CD4-positive, alpha-beta T cell (primary cell): ENCODE data around the gene AGMO. TPM values are rescaled to one million over a fixed set of nuclear protein-coding genes. Genes with fewer than 3 reads are reported as not detected.

Experiments
- ATAC-seq: fragments of 200-7000 bp; cut with Tn5 transposase; one replicate; pipeline ENCODE4 v1.10.0; 2022; ENCODE audit warnings: mild to moderate bottlenecking; ENCODE audit not compliant: poor library complexity
- CTCF ChIA-PET: fragments of 350-600 bp; sonication (Branson Sonifier 250); formaldehyde crosslinking; loops from one replicate; lab custom pipeline; 2021; ENCODE audit warnings: antibody characterized with exemption, inconsistent platforms; lab: Charles Lee
- POLR2A ChIA-PET: fragments of 350-600 bp; sonication (Branson Sonifier 250); formaldehyde crosslinking; loops from one replicate; lab custom pipeline; 2021; ENCODE audit warnings: antibody characterized with exemption, inconsistent platforms; lab: Charles Lee
- DNase-seq, 14 experiments: peaks; one replicate each; pipeline ENCODE4 v3.0.0-alpha.2; 2013 to 2020; ENCODE audit warnings: mixed read lengths in 2 of 14
- H3K27ac ChIP-seq, 2 donors: one replicate each; pipeline versions ENCODE4 v1.5.1 to v1.7.0; 2013; ENCODE audit warnings: low read length in 2 of 2, low read depth in 1 of 2, mild to moderate bottlenecking in 1 of 2
- H3K27me3 ChIP-seq, 2 experiments: 1 replicate in 1 of 2; 2 replicates in 1 of 2; pipeline versions ENCODE4 v1.6.1 to v1.7.0; 2013; ENCODE audit warnings: low read length in 2 of 2, control low read depth in 1 of 2, mild to moderate bottlenecking in 1 of 2, moderate library complexity in 1 of 2; ENCODE audit not compliant: insufficient read depth in 2 of 2, control insufficient read depth in 1 of 2
- H3K36me3 ChIP-seq: one replicate; pipeline ENCODE4 v1.6.1; 2013; ENCODE audit warnings: low read length, control low read depth; ENCODE audit not compliant: insufficient read depth
- H3K4me1 ChIP-seq: one replicate; pipeline ENCODE4 v1.6.1; 2013; ENCODE audit warnings: low read length, control low read depth; ENCODE audit not compliant: insufficient read depth
- H3K4me3 ChIP-seq: one replicate; pipeline ENCODE4 v1.5.1; 2013; ENCODE audit warnings: mild to moderate bottlenecking, low read length, moderate library complexity
- H3K9me3 ChIP-seq, 2 experiments: 1 replicate in 1 of 2; 2 replicates in 1 of 2; pipeline versions ENCODE4 v1.6.1 to v1.7.0; 2013; ENCODE audit warnings: low read length in 2 of 2, mild to moderate bottlenecking in 2 of 2, control low read depth in 1 of 2, moderate library complexity in 1 of 2; ENCODE audit not compliant: control insufficient read depth in 1 of 2, insufficient read depth in 1 of 2
- H3K27ac Mint-ChIP-seq: one replicate; pipeline ENCODE4 v1.8.0; 2020; ENCODE audit warnings: mixed read lengths
- H3K27me3 Mint-ChIP-seq: one replicate; pipeline ENCODE4 v1.8.0; 2021; ENCODE audit warnings: mixed read lengths
- H3K36me3 Mint-ChIP-seq: one replicate; pipeline ENCODE4 v1.8.0; 2021; ENCODE audit warnings: low read depth, mixed read lengths
- H3K4me1 Mint-ChIP-seq: one replicate; pipeline ENCODE4 v1.8.0; 2021; ENCODE audit warnings: low read depth, mixed read lengths
- H3K4me3 Mint-ChIP-seq: one replicate; pipeline ENCODE4 v1.8.0; 2020; ENCODE audit warnings: mild to moderate bottlenecking, mixed read lengths
- H3K9me3 Mint-ChIP-seq: one replicate; pipeline ENCODE4 v1.8.0; 2020; ENCODE audit warnings: mixed read lengths
- CTCF ChIP-seq: fragments of 200-600 bp; IDR thresholded peaks from one replicate; pipeline ENCODE4 v1.8.0; 2022; ENCODE audit warnings: antibody characterized with exemption, mild to moderate bottlenecking
- intact Hi-C, 2 experiments: fragments of 100-400 bp; cut with DNase I in 1 of 2; cut with micrococcal nuclease in 1 of 2; formaldehyde crosslinking; loops; one replicate each; pipeline versions ENCODE4 v1.15.1 to v1.9.0; 2023 to 2025; cut with DNase I, micrococcal nuclease
- total RNA-seq, 174 experiments: library from RNA in 2 of 174; stranded (reverse) in 2 of 174; gene quantifications; one replicate each; pipeline ENCODE4 v1.2.3 and lab custom pipeline; 2021 to 2026

AGMO gene
- total RNA-seq, 2 experiments from 2014 or later, result not detected

- no peak for TF ChIP-seq CTCF
- H3K27ac Mint-ChIP-seq, result no peak overlapping the region
- H3K4me1 Mint-ChIP-seq, result no peaks in the 10 kb centered on the region
- H3K27ac ChIP-seq, result no peak overlapping the region
- peaks cover 0 to 14% of the 10 kb centered on the region in 2 experiments for H3K9me3 ChIP-seq
- intact Hi-C loops, result no loop called here
- ChIA-PET CTCF (no interaction called here), POLR2A (no interaction called here)
- no peaks in the 10 kb centered on the region for H3K4me1 ChIP-seq
- no peak overlapping the region for H3K4me3 Mint-ChIP-seq
- DNase-seq (no peak), ATAC-seq (no peak)
- H3K27me3 Mint-ChIP-seq, result no peaks in the 10 kb centered on the region
- H3K36me3 Mint-ChIP-seq, result no peaks in the 10 kb centered on the region
- no peak overlapping the region for H3K4me3 ChIP-seq
- no peaks in the 10 kb centered on the region for H3K9me3 Mint-ChIP-seq
- H3K27me3 ChIP-seq, result no peaks in the 10 kb centered on the region
- H3K36me3 ChIP-seq, result no peaks in the 10 kb centered on the region
Measured at GRCh38 chr7:15439853-15440252, 122.0 kb downstream of the AGMO start.

- Mint-ChIP-seq H3K4me1 (no peaks in the 10 kb centered on the region), H3K4me3 (no peak overlapping the region), H3K36me3 (no peaks in the 10 kb centered on the region), H3K27ac (no peak overlapping the region), H3K9me3 (peaks cover 2% of the 10 kb centered on the region), H3K27me3 (no peaks in the 10 kb centered on the region)
- H3K27ac ChIP-seq, result no peak overlapping the region
- intact Hi-C loops, result no loop called here
- H3K36me3 ChIP-seq, result no peaks in the 10 kb centered on the region
- ChIA-PET POLR2A (no interaction called here), CTCF (interaction anchor here (1.1 kb wide), 1 partner anchor 12 kb away, joined by 3 read pairs; no protein-coding TSS in a partner anchor)
- no peaks in the 10 kb centered on the region for H3K27me3 ChIP-seq
- H3K4me1 ChIP-seq, result no peaks in the 10 kb centered on the region
- no peak for TF ChIP-seq CTCF
- H3K4me3 ChIP-seq, result no peak overlapping the region
- no peak for DNase-seq
- H3K9me3 ChIP-seq, result peaks cover 0 to 4% of the 10 kb centered on the region in 2 experiments
- no peak for ATAC-seq
Measured at GRCh38 chr7:15433151-15433550, 128.7 kb downstream of the AGMO start.

GRCh38 chr7:15430911-15431310 lies 130.9 kb downstream of the AGMO start:
- intact Hi-C loops, result no loop called here
- no peaks in the 10 kb centered on the region for H3K27me3 Mint-ChIP-seq
- ATAC-seq (no peak), DNase-seq (no peak)
- ChIA-PET POLR2A (no interaction called here), CTCF (no interaction called here)
- Histone ChIP-seq H3K27ac (no peak overlapping the region), H3K9me3 (peaks cover 0 to 4% of the 10 kb centered on the region in 2 experiments), H3K36me3 (no peaks in the 10 kb centered on the region), H3K4me1 (no peaks in the 10 kb centered on the region), H3K27me3 (no peaks in the 10 kb centered on the region), H3K4me3 (no peak overlapping the region)
- H3K36me3 Mint-ChIP-seq, result no peaks in the 10 kb centered on the region
- H3K4me3 Mint-ChIP-seq, result no peak overlapping the region
- no peak overlapping the region for H3K27ac Mint-ChIP-seq
- no peaks in the 10 kb centered on the region for H3K4me1 Mint-ChIP-seq
- no peak for TF ChIP-seq CTCF
- H3K9me3 Mint-ChIP-seq, result peaks cover 2% of the 10 kb centered on the region
